AG04450 (cell line): ENCODE measurements around the gene YWHAB. TPM values are rescaled to one million over a fixed set of nuclear protein-coding genes. Genes with fewer than 3 reads are reported as not detected.

ENCODE experiments used
- CTCF ChIA-PET: fragments of 300-600, 350-600 bp; formaldehyde crosslinking; extraction: SDS; loops from one replicate; lab custom pipeline; 2022; ENCODE audit warnings: antibody characterized with exemption, inconsistent platforms; lab: Charles Lee
- POLR2A ChIA-PET: fragments of 350-600 bp; formaldehyde crosslinking; extraction: SDS; loops from one replicate; lab custom pipeline; 2021; ENCODE audit warnings: antibody characterized with exemption, inconsistent platforms; lab: Yijun Ruan, JAX
- DNase-seq: peaks from one replicate; pipeline ENCODE4 v3.0.0-alpha.2; 2011; ENCODE audit warnings: low read depth, low spot score
- H3K27ac ChIP-seq: one replicate; pipeline ENCODE4 v1.5.1; 2012; ENCODE audit warnings: low read depth, low read length, control low read depth
- H3K27me3 ChIP-seq: one replicate; pipeline ENCODE4 v1.6.0; 2012; ENCODE audit warnings: low read length; ENCODE audit not compliant: control insufficient read depth, insufficient read depth
- H3K4me3 ChIP-seq: 2 replicates; pipeline ENCODE4 v1.5.1; 2011; ENCODE audit warnings: mild to moderate bottlenecking, low read depth, low read length, control low read depth
- H3K9me3 ChIP-seq: 2 replicates; pipeline ENCODE4 v1.5.1; 2012; ENCODE audit warnings: low read length; ENCODE audit not compliant: control insufficient read depth, insufficient read depth
- polyA plus RNA-seq: library from polyadenylated mRNA; depleted of rRNA; stranded (reverse); fragments of >200 nt; gene quantifications from 2 replicates; pipeline ENCODE4 v1.2.3, GENCODE V29; 2011
- TF ChIP-seq, protein P1 (sequence below): IDR thresholded peaks from 2 replicates; pipeline ENCODE4 v1.5.1; 2011; ENCODE audit warnings: low read depth, low read length, control low read depth, inconsistent platforms

Gene YWHAB
- polyA plus RNA-seq, 1 experiment = 178 TPM

DNA sequence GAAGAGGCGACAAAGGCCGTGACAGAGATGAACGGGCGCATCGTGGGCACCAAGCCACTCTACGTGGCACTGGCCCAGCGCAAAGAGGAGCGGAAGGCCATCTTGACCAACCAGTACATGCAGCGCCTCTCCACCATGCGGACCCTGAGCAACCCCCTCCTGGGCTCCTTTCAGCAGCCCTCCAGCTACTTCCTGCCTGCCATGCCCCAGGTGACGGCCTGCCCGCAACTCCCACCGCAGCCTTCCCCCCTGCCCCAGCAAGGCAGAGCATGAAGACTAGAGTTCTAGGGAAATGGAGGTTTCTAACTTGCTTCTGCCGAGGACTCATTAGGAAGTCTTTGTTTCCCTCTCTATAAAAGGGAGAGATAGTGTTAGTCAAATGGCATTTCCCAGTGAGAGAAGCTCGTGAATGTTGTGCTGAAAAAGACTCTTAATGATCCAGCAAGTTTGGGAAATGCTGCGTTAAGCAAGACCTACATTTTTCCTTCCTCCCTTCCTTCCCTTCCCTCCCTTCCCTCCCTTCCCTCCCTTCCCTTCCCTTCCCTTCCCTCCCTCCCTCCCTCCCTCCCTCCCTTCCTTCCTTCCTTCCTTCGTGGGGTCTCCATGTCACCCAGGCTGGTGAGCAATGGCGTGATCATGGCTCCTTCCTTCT lies 45.1 kb downstream of the YWHAB start:
- POLR2A ChIA-PET = no interaction called here

DNA sequence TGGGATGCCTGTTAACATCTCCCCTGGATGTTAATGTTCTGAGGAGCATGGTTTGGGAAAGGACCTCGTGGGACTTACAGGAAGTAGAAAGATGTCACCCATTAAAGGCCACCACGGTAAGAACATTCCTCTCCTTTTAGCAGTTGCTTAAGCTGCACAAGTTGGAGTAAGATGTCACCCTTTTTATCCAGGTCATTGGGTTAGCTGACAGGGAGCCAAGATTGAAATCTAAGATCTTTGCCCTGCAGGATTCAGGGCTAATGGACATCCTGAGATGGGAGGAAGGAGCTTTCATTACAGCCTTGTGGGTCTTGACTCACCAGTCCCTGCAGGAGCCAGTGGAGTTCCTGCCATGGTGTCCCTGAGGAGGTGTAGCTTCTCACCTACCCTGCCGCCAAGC lies 46.4 kb downstream of the YWHAB start:
- CTCF ChIA-PET = no interaction called here
- POLR2A ChIA-PET = interaction anchor here (0.9 kb wide), 1 partner anchor 47 kb away, joined by 3 read pairs; the partner anchor contains the start of gene YWHAB
- Histone ChIP-seq H3K4me3 (no peak overlapping the region), H3K9me3 (no peaks in the 10 kb centered on the region), H3K27ac (no peak overlapping the region), H3K27me3 (no peaks in the 10 kb centered on the region)
- DNase-seq = no peak
- TF ChIP-seq, protein P1, sequence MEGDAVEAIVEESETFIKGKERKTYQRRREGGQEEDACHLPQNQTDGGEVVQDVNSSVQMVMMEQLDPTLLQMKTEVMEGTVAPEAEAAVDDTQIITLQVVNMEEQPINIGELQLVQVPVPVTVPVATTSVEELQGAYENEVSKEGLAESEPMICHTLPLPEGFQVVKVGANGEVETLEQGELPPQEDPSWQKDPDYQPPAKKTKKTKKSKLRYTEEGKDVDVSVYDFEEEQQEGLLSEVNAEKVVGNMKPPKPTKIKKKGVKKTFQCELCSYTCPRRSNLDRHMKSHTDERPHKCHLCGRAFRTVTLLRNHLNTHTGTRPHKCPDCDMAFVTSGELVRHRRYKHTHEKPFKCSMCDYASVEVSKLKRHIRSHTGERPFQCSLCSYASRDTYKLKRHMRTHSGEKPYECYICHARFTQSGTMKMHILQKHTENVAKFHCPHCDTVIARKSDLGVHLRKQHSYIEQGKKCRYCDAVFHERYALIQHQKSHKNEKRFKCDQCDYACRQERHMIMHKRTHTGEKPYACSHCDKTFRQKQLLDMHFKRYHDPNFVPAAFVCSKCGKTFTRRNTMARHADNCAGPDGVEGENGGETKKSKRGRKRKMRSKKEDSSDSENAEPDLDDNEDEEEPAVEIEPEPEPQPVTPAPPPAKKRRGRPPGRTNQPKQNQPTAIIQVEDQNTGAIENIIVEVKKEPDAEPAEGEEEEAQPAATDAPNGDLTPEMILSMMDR = no peak

More for the DNA sequence above, 45.1 kb downstream of the YWHAB start:
- Histone ChIP-seq H3K27ac (no peak overlapping the region), H3K9me3 (no peaks in the 10 kb centered on the region), H3K4me3 (no peak overlapping the region), H3K27me3 (no peaks in the 10 kb centered on the region)
- TF ChIP-seq, protein P1 = no peak
- CTCF ChIA-PET = no interaction called here
- DNase-seq = no peak

DNA sequence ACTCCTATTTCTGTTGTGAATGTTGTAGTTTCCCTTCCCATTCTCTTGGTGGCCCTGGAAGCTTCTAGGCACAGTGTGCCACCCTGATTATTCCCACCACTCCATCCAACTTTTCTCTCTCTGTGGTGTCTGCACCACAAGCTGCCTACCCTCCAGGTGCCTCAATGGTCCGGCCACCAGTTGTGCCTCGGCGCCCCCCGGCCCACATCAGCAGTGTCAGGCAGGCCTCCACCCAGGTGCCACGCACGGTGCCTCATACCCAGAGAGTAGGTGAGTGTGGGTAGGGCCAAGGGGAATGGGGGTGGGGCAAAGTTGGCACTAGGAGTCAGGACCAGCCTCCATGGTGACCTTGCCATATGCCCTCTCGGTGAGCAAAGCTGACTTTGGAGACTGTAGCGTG lies 47.4 kb downstream of the YWHAB start:
- TF ChIP-seq, protein P1 = no peak
- no peak for DNase-seq
- CTCF ChIA-PET = no interaction called here

DNA sequence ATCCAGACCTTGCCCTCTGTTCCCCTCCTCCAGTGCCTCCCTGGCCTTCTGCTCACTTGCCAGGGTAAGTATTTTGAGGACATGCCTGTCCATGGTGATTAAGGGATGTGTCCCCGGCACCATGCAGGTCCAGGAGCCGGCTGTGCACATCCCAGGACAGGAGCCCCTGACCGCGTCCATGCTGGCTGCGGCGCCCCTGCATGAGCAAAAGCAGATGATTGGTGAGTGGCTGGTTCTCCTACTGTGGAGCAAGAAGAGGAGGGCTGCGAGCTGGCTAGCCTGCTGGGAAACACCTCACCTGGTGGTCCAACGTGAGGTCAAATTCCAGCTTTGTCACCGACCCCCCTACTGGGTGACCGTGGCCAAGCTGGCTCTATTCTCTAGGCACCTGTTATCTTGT lies 51.0 kb downstream of the YWHAB start:
- no peak overlapping the region for H3K27ac ChIP-seq
- no peaks in the 10 kb centered on the region for H3K9me3 ChIP-seq
- TF ChIP-seq, protein P1 = no peak
- DNase-seq = no peak
- H3K27me3 ChIP-seq = no peaks in the 10 kb centered on the region
- ChIA-PET POLR2A (no interaction called here), CTCF (interaction anchor here (1.6 kb wide), 1 partner anchor 159 kb away, joined by 4 read pairs; no protein-coding TSS in a partner anchor)
- H3K4me3 ChIP-seq = no peak overlapping the region

More for the DNA sequence above, 47.4 kb downstream of the YWHAB start:
- POLR2A ChIA-PET = no interaction called here
- Histone ChIP-seq H3K9me3 (no peaks in the 10 kb centered on the region), H3K27ac (no peak overlapping the region), H3K4me3 (no peak overlapping the region), H3K27me3 (no peaks in the 10 kb centered on the region)

DNA sequence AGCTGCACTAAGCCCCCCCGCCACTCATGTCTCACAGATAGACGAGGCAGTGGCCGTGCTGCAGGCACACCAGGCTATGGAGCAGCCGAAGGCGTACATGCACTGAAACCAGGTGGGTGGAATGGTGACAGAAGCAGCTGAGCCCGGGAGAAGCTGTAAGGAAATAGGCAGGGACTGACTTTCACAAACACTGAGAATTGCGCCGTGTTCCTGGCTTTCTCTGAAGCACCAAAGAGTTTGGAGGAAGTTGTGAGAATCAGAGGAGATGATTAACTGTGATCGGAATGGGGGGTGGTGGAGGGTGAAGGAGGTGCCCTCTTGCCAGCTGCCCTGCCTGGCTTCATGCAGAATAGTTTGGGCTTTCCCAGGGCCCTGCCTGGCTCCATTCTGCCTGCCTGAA lies 53.1 kb downstream of the YWHAB start:
- Histone ChIP-seq H3K27me3 (no peaks in the 10 kb centered on the region), H3K27ac (no peak overlapping the region), H3K9me3 (no peaks in the 10 kb centered on the region), H3K4me3 (no peak overlapping the region)
- ChIA-PET POLR2A (no interaction called here), CTCF (no interaction called here)
- TF ChIP-seq, protein P1 = no peak
- no peak for DNase-seq
